HL-60 (cell line): ENCODE results near the gene NDUFAF2.

ENCODE experiments used
- DNase-seq, 2 experiments: peaks; one replicate each; pipeline ENCODE4 v3.0.0-alpha.2; 2010 to 2020; ENCODE audit warnings: low read depth in 1 of 2, low spot score in 1 of 2
- H3K27ac ChIP-seq: fragments of 250-450 bp; sonication (Bioruptor Pico); replicated peaks from 2 replicates; pipeline ENCODE4 v1.5.1; 2020; ENCODE audit warnings: mild to moderate bottlenecking, moderate library complexity
- H3K27me3 ChIP-seq: fragments of 250-450 bp; sonication (Bioruptor Pico); 2 replicates; pipeline ENCODE4 v1.5.1; 2021; ENCODE audit warnings: mild to moderate bottlenecking, moderate library complexity; ENCODE audit not compliant: insufficient read depth, poor library complexity, severe bottlenecking
- H3K4me3 ChIP-seq: replicated peaks from 2 replicates; pipeline ENCODE4 v1.5.1; 2011; ENCODE audit warnings: mild to moderate bottlenecking, control low read depth, low read length; ENCODE audit not compliant: insufficient read depth
- GABPA ChIP-seq: IDR thresholded peaks from 2 replicates; pipeline ENCODE4 v1.6.1; 2012; ENCODE audit warnings: low read depth
- POLR2AphosphoS5 ChIP-seq: IDR thresholded peaks from 2 replicates; pipeline ENCODE4 v1.6.1; 2012; ENCODE audit warnings: low read depth
- SPI1 ChIP-seq: IDR thresholded peaks from 2 replicates; pipeline ENCODE4 v1.6.1; 2012; ENCODE audit warnings: low read depth, mild to moderate bottlenecking, borderline replicate concordance
- TF ChIP-seq, protein P1 (sequence below): IDR thresholded peaks from 2 replicates; pipeline ENCODE4 v1.6.1; 2012; ENCODE audit warnings: low read depth; ENCODE audit not compliant: insufficient replicate concordance
- TF ChIP-seq, protein P2 (sequence below): IDR thresholded peaks from one replicate; pipeline ENCODE4 v1.5.1; 2011; ENCODE audit warnings: low read length, control low read depth, inconsistent platforms; ENCODE audit not compliant: insufficient read depth

Gene NDUFAF2

DNA sequence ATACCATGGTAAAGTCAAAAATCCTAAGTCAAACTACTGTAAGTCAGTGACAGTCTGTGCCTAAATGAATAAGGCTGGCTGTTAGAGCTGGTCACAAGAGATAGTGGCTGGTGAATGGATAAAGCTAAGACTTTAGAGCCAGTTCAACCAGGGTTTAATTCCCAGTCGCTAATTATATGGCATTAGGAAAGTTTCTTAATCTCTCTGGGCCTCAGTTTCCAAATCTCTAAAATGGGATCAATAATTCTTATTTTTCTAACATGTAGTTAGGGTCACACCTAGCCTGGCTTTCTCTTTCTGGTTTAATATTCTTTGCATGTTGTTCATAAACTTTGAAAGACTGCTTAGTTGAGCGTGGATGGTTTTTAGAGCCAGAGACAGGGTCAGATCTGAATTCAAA is 152.5 kb downstream of the NDUFAF2 start:
- Histone ChIP-seq H3K27me3 (no peaks in the 10 kb centered on the region), H3K4me3 (no peak overlapping the region), H3K27ac (no peak overlapping the region)
- TF ChIP-seq, protein P1, sequence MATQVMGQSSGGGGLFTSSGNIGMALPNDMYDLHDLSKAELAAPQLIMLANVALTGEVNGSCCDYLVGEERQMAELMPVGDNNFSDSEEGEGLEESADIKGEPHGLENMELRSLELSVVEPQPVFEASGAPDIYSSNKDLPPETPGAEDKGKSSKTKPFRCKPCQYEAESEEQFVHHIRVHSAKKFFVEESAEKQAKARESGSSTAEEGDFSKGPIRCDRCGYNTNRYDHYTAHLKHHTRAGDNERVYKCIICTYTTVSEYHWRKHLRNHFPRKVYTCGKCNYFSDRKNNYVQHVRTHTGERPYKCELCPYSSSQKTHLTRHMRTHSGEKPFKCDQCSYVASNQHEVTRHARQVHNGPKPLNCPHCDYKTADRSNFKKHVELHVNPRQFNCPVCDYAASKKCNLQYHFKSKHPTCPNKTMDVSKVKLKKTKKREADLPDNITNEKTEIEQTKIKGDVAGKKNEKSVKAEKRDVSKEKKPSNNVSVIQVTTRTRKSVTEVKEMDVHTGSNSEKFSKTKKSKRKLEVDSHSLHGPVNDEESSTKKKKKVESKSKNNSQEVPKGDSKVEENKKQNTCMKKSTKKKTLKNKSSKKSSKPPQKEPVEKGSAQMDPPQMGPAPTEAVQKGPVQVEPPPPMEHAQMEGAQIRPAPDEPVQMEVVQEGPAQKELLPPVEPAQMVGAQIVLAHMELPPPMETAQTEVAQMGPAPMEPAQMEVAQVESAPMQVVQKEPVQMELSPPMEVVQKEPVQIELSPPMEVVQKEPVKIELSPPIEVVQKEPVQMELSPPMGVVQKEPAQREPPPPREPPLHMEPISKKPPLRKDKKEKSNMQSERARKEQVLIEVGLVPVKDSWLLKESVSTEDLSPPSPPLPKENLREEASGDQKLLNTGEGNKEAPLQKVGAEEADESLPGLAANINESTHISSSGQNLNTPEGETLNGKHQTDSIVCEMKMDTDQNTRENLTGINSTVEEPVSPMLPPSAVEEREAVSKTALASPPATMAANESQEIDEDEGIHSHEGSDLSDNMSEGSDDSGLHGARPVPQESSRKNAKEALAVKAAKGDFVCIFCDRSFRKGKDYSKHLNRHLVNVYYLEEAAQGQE = no peak
- TF ChIP-seq SPI1 (no peak), GABPA (no peak), POLR2AphosphoS5 (no peak)
- TF ChIP-seq, protein P2, sequence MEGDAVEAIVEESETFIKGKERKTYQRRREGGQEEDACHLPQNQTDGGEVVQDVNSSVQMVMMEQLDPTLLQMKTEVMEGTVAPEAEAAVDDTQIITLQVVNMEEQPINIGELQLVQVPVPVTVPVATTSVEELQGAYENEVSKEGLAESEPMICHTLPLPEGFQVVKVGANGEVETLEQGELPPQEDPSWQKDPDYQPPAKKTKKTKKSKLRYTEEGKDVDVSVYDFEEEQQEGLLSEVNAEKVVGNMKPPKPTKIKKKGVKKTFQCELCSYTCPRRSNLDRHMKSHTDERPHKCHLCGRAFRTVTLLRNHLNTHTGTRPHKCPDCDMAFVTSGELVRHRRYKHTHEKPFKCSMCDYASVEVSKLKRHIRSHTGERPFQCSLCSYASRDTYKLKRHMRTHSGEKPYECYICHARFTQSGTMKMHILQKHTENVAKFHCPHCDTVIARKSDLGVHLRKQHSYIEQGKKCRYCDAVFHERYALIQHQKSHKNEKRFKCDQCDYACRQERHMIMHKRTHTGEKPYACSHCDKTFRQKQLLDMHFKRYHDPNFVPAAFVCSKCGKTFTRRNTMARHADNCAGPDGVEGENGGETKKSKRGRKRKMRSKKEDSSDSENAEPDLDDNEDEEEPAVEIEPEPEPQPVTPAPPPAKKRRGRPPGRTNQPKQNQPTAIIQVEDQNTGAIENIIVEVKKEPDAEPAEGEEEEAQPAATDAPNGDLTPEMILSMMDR = no peak
- DNase-seq = no peak

DNA sequence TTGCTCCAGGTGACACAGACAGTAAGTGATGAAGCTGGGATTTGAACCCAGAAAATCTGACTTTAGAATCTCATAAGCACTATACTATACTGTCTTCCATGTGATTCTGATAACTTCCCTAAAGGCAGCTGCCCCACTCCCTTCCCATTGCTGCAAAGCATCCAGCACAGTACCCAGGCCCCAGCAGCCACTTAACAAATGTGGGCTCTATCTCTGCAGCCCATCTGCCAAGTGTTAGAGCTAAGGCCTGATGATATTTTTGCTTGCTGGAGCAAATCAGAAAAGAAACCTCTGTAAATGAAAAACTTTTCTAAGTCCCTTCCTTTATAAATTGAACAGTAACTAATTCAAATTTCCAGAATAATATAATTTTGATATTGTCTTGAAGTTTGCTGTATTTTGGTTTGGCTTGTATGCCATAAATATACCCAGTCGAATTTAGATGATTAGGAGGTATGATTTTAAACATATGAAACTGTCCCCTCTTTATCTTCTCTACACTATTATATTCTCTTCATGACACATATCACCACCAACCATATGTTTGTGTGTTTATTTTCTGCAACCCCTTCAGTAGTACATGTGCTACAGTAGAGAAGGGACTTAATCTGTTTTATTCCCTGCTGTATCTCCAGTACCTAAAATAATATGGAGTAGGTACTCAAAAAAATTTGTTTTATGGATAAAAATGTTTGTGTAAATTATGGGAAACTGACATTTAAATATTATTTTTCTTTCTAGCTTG is 153.4 kb downstream of the NDUFAF2 start:
- no peak overlapping the region for H3K4me3 ChIP-seq
- TF ChIP-seq SPI1 = no peak
- TF ChIP-seq, protein P1 = no peak
- TF ChIP-seq, protein P2 = no peak
- no peak for TF ChIP-seq GABPA
- no peak for TF ChIP-seq POLR2AphosphoS5
- no peak for DNase-seq

DNA sequence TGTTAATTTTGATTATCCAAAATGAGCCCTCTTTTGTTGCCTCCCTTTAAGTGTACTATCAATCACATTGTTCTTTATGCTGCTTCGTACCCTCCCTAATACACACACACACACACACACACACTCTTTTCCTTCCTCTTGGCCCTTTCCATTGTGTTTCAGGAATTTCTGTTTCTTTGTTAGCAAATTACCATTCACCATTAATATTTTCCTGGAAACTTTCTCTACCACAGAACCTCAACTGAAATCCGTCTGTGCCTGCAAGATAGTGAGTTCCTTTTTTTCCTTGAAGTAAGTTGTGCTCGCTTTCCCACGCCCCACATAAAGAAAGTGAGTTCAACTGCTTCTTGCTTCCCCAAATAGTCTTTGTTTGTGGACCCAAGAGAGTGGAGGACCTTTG is 155.4 kb downstream of the NDUFAF2 start:
- Histone ChIP-seq H3K27ac (no peak overlapping the region), H3K4me3 (no peak overlapping the region), H3K27me3 (no peaks in the 10 kb centered on the region)
- TF ChIP-seq SPI1 (peak; percentile 41; the same call in 1 of the 2 replicates), GABPA (no peak)
- DNase-seq = peak in 1 of 2 experiments; percentile 4

More for the DNA sequence above, 153.4 kb downstream of the NDUFAF2 start:
- Histone ChIP-seq H3K27me3 (no peaks in the 10 kb centered on the region), H3K27ac (no peak overlapping the region)

- H3K27me3 ChIP-seq = no peaks in the 10 kb centered on the region
- no peak overlapping the region for H3K27ac ChIP-seq
- no peak for DNase-seq
- TF ChIP-seq GABPA (no peak), POLR2AphosphoS5 (no peak), SPI1 (no peak)
- TF ChIP-seq, protein P1 = no peak
- TF ChIP-seq, protein P2 = no peak
- H3K4me3 ChIP-seq = no peak overlapping the region
These were observed 169.4 kb downstream of the NDUFAF2 start for GRCh38 chr5:61114441-61114840.
